NCI-H524 (cell line): Measurements from ENCODE around the gene KIF26A.
A peak's percentile ranks its signal among the peaks of the same experiment; 100 is the strongest.
"Not testable (repeated sequence)": the region's sequence is repeated elsewhere in the genome, so short reads cannot be mapped to it uniquely, and the experiment has no call there.

Experiments used
- DNase-seq, 2 experiments: peaks; one replicate each; lab custom pipeline; 2025; lab: John Stamatoyannopoulos, UW

Gene KIF26A

DNA sequence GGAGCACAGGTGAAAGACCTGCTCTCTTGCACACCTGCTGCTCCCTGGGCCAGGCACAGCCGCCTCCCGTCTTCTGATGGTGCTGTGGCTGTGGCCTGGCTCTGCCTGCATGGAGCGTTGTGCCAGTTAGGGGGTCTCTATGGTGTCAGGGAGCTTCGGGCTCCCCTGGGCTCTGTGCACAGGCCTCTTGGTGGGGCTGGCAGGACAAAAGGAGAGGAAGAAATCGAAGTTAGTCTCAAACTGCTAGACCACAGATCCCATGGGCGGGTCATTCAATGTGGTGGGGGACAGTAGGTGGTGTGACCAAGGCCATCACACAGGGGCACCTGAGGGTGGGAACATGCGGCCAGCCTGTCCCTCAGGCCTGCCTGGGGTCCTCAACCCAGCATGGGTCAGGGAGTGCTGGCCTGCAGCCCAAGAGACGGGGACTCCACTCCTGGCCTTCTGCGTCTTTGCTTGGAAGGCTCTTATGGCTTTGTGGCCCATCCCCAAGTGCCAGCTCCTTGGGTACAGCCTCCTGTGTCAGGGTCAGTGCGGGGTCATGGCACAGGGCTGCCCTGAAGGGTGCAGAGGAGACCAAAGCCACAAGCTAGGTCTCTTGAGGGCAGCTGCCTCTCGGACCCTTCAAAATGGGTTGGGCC, 84.1 kb downstream of the KIF26A start:
- no peak for DNase-seq

DNA sequence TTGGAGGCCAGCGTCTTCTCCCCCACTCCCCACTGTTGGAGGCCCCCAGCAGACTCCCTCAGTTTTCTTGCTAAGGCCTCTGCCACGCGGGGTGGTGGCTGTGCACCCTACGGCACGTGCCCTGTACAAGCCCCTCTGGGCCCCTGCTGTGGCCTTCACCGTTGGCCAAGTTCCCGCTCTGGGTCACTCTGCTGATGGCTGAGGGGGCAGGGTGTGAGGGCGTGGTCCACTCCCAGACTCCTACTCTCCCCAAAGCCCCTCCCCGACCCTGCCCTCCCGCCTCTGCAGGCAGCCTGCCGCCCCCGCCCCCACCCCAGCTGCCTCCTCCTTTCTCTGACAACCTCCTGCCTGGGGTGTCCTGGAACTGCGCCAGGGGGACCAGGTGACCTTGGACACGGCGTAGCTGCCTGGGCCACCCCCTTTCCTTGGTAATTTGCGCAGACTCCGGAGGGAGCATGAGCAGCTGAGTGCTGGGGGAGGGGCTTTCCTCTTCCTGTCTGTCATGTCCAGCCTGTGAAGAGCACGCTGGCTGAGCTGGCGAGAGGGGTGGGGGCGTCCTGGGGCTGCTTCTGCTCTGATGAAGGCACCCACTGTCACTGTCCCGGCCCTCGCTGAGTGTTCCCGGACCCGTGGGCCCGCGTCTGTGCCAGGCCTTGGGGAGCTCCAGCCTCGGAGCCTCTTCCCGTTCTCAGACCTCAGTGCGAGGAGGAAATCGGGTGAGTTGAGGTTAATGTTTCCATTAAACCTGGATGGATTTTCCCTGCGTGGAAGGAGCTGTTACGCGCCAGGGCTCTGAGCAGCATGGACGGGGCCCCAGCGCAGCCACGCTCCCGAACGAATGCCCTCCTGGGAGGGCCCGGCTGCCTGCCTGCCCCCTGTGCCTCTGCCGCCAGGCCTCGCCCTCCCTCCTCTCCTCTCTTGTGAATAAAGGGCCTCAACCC, 85.0 kb downstream of the KIF26A start:
- peak; percentile 80 to 92 for DNase-seq

DNA sequence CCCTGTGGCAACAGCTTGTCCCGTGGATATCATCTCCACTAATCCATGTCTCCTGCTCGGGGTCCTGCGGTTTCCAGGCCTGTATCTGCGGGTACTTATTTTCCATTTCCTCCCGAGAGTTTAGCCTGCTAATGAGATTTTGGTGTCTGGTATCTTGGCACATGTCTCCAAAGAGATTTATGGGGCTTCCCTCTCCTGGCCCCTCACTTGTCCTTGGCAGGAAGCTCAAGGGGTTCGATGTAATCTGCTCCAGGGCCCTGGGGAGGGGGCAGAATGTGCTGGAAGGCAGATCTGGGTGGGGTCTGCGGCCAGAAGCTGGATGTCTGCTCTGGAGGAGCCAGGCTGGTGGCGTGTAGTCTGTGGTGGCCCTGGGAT, 85.7 kb downstream of the KIF26A start:
- peak; percentile 52 to 53 for DNase-seq

DNA sequence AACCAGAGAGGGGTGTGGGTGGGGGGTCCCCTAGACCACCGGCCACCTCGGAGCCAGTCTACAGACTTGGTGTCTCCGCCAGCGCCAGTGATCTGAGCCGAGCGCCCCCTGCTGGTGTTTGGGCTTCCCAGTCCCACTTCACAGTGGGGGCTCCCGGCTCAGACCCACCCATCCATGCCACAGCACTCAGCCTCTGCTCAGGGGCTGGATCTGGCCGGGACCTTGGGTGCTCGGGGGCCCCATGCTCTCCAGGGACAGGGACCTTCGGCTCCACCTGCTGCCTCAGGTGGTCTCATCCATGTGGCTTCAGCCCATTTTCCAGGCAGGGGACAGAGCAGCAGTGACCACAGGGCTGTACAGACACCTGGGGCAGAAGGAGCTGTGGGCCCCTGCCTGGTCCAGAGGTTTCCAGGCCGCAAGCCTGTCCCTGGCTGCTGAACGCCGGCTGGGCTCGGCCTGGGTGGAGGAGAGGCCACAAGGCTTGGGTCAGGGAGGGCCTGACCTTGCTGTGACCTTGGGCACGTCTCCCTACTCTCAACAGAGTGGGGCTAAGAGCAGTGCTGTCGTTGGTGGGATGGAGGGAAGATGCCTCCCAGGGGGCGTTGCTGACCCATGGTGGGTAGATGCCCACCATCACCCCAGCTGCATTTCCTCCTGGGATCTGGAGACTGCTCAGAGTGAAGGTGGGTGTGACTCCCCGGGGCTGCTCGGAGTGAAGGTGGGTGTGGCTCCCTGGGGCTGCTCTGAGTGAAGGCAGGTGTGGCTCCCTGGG, 86.3 kb downstream of the KIF26A start:
- peak in 1 of 2 experiments; percentile 36 for DNase-seq

DNA sequence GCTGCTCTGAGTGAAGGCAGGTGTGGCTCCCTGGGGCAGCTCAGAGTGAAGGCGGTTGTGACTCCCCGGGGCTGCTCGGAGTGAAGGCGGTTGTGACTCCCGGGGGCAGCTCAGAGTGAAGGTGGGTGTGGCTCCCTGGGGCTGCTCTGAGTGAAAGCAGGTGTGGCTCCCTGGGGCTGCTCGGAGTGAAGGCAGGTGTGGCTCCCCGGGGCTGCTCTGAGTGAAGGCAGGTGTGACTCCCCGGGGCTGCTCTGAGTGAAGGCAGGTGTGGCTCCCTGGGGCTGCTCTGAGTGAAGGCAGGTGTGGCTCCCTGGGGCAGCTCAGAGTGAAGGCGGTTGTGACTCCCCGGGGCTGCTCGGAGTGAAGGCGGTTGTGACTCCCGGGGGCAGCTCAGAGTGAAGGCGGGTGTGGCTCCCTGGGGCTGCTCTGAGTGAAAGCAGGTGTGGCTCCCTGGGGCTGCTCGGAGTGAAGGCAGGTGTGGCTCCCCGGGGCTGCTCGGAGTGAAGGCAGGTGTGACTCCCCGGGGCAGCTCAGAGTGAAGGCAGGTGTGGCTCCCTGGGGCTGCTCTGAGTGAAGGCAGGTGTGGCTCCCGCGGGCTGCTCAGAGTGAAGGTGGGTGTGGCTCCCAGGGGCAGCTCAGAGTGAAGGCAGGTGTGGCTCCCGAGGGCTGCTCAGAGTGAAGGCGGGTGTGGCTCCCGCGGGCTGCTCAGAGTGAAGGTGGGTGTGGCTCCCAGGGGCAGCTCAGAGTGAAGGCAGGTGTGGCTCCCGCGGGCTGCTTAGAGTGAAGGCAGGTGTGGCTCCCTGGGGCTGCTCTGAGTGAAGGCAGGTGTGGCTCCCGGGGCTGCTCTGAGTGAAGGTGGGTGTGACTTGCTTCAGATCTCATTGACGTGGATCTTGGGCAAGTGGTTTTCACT, 87.1 kb downstream of the KIF26A start:
- DNase-seq, result not testable (repeated sequence)

DNA sequence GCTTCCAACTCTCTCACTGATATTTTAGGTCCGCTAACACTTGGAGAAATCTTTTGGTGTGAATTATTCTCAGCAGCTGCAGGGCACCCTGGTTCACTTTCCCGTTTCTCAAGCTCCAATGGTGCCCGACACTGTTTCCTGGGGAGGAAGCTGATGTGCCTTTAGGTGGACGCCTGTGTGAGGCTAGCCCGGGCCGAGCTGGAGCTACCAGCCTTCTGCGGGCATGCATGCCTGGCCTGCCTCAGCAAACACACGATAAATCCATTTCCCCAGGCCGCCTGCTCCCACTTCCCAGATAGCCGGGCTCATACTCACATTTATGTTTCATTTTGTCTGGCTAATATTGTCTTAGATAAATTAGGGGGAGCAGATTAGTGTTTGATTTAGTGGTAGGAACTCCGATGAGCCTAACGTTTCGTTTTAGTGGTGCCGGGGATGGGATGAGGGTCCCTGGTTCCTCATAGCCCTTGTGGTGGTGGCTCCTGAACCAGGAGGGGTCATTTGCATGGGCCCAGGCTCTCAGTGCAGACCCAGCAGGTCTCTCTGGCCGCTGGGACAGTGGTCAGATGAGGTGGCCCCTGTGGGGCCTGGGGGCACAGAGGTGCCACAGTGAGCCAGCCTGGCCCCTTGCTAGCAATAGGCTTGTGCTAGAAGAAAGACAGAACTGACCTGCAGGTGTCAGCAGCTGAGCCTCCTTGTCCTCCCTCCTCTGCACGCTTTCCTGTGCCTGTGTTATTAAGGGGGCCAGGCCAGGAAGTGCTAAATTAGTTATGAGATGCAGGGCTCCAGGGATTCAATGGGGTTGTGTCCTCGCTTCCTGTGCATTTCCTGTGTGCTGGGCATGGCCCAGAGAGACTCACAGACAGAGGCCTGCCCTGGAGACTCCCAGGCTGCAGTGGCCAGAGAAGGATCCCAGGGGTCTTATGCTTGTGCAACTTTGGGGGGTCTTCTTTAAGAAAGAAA, 88.3 kb downstream of the KIF26A start:
- no peak for DNase-seq

DNA sequence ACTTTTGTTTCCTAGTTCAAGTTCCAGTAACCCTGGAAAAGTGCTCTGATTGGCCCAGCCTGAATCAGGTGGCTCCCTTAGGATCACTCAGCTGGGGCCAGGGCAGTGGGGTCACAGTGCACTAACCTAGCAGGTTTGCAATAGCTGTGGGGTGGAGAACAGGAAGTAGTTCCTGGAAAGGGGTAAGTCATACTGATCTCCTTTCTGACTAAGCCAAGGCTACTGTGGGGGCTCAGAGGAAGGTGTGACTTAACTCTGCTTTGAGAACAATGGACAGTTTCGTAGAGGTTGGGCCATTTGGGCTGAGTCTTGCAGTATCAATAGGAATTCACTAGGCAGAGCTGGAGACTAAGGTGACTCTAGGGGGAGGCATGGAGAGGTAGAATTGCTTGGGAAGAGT, 89.4 kb downstream of the KIF26A start:
- no peak for DNase-seq

DNA sequence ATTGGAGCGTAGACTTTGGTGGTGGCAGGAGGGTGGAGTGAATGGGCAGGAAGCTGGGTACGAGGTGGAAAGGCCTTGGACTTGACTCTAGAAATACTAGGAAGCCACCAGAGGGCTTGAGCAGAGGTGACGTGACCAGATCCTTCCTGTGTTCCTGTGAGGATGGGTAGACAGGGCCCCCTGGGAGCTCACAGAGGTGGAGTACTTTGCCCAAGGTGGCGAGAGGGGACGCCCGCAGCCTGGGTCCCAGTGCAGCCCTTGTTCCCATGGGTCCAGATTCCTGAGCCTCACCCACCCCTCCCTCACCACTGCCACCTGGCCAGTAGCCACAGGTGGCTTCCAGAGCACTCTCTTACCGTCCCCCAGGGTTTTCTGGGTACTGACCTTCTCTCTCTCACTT, 89.8 kb downstream of the KIF26A start:
- DNase-seq, result no peak

DNA sequence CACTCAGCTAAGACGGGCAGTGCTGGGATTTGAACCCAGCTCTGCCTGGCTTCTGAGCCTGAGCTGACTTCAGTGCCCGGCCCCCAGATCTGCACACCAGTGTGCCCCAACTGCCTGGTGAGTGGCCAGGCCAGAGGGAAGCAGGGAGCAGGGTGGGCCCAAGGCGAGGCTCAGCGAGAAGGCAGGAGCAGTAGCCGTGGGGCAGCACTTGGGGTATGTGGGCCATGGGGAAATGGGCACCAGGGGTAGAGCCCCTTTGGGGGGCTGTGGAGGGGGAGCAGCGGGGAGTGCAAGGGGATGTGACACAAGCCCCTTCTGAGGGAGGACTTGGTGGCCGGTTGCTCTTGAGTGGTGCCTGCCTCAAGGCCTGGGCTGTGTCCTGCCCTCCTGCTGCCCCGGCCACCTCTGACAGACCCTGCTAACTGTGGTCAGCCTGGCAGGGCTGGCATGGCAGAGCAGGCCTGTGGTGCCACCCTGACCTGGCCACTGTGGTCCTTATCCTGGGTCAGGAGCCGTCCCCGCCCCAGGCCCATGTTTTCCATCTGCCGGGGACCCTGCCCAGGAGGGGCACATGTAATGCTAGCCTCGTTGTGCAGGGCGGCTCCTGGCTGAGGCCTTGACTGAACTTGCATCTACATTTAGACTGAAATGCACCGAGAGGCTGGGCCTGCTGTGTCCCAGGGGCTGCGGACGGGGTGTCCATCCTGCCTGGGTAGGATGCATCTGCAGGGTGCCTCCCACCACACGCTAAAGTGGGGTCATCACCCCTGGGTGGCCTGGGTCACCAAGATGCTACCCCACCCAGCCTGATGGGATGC, 90.5 kb downstream of the KIF26A start:
- DNase-seq, result no peak

DNA sequence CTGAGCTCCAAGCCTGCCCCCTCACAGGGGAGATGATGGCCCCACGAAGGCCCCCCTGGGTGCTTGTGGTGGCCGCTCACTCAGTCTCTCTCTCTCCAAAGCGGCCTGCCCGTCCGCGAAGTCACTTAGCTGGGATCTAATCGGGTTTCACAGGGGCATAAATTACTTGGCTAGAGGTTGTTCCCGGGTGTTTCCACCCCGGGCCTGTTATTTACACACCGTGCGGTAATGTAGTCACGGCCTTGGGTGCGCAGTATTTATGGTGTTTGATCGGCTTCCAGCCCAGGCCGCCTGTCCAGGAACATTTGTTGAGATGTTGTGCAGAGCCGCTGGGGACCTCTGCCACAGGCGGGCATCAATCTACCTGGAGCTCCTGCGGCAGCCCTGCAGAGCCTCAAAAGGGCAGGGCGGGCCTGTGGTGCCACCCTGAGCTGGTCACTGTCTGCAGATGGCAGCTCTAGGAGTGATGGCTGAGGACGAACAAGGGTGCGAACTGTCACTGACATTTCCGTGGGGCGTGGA, 91.2 kb downstream of the KIF26A start:
- no peak for DNase-seq

DNA sequence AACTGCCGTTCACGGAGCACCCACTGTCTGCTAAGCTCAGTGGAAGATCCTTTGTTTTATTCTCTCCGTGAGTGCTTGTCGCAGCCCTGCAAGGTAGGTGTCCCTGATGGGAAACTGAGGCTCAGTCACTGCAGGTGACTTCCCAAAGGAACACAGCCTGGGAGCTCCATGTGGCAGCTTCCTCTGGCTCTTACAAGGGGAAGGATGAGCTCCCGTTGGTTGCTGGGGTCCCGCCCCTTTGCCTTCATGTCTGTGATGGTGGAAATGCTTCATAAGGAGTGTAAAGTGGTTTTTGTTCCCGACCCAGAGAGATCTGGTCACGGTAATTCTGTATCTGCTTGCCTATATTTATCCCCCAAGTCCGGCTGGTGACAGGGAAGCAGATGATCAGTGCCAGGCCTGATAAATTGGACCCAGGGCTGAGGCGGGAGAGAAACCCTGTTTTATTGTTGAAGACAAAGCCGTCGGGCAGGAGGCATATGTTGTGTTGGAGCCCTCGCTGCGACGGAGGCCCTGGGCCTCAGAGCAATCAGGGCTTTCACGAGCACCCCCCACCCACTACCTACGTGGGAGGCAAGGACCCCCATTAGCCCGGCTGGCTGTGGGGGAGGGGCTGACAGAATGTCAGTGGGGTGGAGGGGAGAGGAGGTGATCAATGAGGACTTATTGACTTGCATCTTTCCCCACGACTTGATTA, 91.9 kb downstream of the KIF26A start:
- no peak for DNase-seq
